Thyroid gland (tissue), 4 donors: ENCODE results near the gene PCBP4. TPM values are rescaled to one million over a fixed set of nuclear protein-coding genes. Genes with fewer than 3 reads are reported as not detected.

Experiments used
- DNase-seq, 2 donors: peaks; one replicate each; pipeline ENCODE4 v3.0.0-alpha.2; 2019
- H3K27ac ChIP-seq, 3 donors: fragments of 200-600 bp; sonication (generic); 1 replicate in 2 of 3; 2 replicates in 1 of 3; pipeline ENCODE4 v1.5.1; 2016 to 2019; ENCODE audit warnings: mild to moderate bottlenecking in 1 of 3, moderate library complexity in 1 of 3
- H3K27me3 ChIP-seq: fragments of 200-600 bp; sonication (generic); one replicate; pipeline ENCODE4 v1.5.1; 2019
- H3K36me3 ChIP-seq, 2 donors: fragments of 200-600 bp; sonication (generic); one replicate each; pipeline ENCODE4 v1.5.1; 2016 to 2019
- H3K4me1 ChIP-seq, 2 donors: fragments of 200-600 bp; sonication (generic); one replicate each; pipeline ENCODE4 v1.5.1; 2017 to 2019
- H3K4me3 ChIP-seq, 3 donors: fragments of 200-600 bp; sonication (generic); replicated peaks in 1 of 3; 1 replicate in 2 of 3; 2 replicates in 1 of 3; pipeline ENCODE4 v1.5.1; 2016; ENCODE audit warnings: mild to moderate bottlenecking in 1 of 3
- H3K9me3 ChIP-seq: fragments of 200-600 bp; sonication (generic); one replicate; pipeline ENCODE4 v1.5.1; 2017
- POLR2A ChIP-seq, 2 donors: fragments of 450-650 bp; IDR thresholded peaks; one replicate each; pipeline ENCODE4 v1.6.1; 2017; ENCODE audit warnings: antibody characterized with exemption in 2 of 2, mild to moderate bottlenecking in 2 of 2, moderate library complexity in 1 of 2
- WGBS, 2 donors: methylation state at CpG; one replicate each; pipeline ENCODE4 v1.1.5; 2017; 5-methylcytosine and 5-hydroxymethylcytosine counted together
- intact Hi-C: fragments of 100-400 bp; cut with DNase I; formaldehyde crosslinking; loops from one replicate; pipeline ENCODE4 v1.15.1; 2023
- total RNA-seq, 4 donors: library from RNA; depleted of rRNA; stranded (reverse); fragments of >200 nt; gene quantifications; one replicate each; pipeline ENCODE4 v1.2.3, GENCODE V29; 2016
- TF ChIP-seq, protein P1 (sequence below), 6 experiments: fragments of 200-600 bp in 3 of 6; fragments of 450-650 bp in 3 of 6; sonication (generic) in 3 of 6; IDR thresholded peaks; one replicate each; pipeline ENCODE4 v1.5.1; 2016 to 2019; ENCODE audit warnings: antibody characterized with exemption in 6 of 6, mild to moderate bottlenecking in 2 of 6, inconsistent platforms in 1 of 6, moderate library complexity in 1 of 6

Gene PCBP4
- 10 to 100 TPM; 22.2 to 66.2 (median 41.1) TPM for total RNA-seq

GRCh38 chr3:51967384-51968169 lies at the start of gene PCBP4:
Gene PCBP4, minus strand, starts transcription at chr3:51967454. Its CDS starts 6,214 bp downstream, at chr3:51961240.
- DNase-seq = peak; percentile 75 to 77
- Histone ChIP-seq H3K36me3 (no peaks in the 10 kb centered on the region), H3K4me3 (peak within 1 kb of the TSS; percentile 61 to 95 (median 73)), H3K27me3 (no peaks in the 10 kb centered on the region), H3K4me1 (peaks cover 10 to 12% of the 10 kb centered on the region in 2 donors), H3K9me3 (no peaks in the 10 kb centered on the region), H3K27ac (peak within 1 kb of the TSS; percentile 78 to 83 (median 82))
- intact Hi-C loops = no loop called here
- 2 to 4% methylated on average over 8 of the region's 90 CpGs for WGBS, 2 donors
- TF ChIP-seq POLR2A (IDR thresholded peaks at IDR 0.05) = peak in 1 of 2 donors; percentile 75
- TF ChIP-seq, protein P1, sequence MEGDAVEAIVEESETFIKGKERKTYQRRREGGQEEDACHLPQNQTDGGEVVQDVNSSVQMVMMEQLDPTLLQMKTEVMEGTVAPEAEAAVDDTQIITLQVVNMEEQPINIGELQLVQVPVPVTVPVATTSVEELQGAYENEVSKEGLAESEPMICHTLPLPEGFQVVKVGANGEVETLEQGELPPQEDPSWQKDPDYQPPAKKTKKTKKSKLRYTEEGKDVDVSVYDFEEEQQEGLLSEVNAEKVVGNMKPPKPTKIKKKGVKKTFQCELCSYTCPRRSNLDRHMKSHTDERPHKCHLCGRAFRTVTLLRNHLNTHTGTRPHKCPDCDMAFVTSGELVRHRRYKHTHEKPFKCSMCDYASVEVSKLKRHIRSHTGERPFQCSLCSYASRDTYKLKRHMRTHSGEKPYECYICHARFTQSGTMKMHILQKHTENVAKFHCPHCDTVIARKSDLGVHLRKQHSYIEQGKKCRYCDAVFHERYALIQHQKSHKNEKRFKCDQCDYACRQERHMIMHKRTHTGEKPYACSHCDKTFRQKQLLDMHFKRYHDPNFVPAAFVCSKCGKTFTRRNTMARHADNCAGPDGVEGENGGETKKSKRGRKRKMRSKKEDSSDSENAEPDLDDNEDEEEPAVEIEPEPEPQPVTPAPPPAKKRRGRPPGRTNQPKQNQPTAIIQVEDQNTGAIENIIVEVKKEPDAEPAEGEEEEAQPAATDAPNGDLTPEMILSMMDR (IDR thresholded peaks at IDR 0.05) = no peak

DNA sequence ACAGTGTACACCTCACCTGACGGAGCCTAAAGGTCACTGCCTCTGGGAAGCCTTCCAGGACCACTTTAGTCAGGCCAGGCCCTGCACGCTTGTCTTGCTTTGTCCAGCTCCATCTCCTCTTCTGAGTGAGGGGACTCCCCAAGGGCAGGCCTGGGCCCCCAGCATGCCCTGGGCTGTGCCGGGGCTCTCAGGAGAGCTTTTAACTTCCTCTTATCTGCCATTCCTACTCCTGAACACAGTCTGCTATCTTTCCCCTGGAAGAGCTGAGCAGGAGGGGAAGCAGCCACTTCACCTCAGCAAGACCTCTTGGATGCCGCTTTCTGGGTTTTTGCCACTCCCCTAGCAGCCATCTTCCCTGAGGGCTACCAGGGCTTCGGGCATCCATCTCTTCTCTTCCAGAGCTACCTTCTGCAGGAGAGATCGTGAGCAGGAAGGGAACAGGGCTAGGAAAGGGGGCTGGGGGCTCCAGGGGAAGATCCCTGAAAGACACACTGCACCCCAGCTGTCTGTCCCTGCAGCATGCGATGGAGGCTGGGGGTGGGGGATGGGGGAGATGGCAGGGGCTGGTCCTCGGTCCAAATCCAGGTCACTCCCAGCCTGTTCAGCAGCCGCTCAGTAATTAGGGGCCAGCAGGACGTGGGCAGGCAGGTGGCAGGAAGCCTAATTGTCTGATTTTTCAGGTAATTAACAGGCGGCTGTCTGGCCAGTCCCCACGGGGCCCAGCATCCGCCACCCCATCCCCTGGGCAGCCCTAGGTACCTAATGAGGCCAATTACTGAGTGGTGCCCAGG lies 48.4 kb upstream of the PCBP4 start:
- no peaks in the 10 kb centered on the region for H3K36me3 ChIP-seq
- no peaks in the 10 kb centered on the region for H3K9me3 ChIP-seq
- no peak for TF ChIP-seq POLR2A (IDR thresholded peaks at IDR 0.05)
- TF ChIP-seq, protein P1 (IDR thresholded peaks at IDR 0.05) = no peak
- intact Hi-C loops = no loop called here
- H3K4me1 ChIP-seq = peaks cover 0 to under 1% of the 10 kb centered on the region in 2 donors
- no peak for DNase-seq
- H3K27ac ChIP-seq = no peak overlapping the region
- no peaks in the 10 kb centered on the region for H3K27me3 ChIP-seq
- H3K4me3 ChIP-seq = no peak overlapping the region
- 87 to 93% methylated on average over 12 to 13 of the region's 13 CpGs for WGBS, 2 donors

- DNase-seq = no peak
- Histone ChIP-seq H3K4me3 (no peak overlapping the region), H3K9me3 (no peaks in the 10 kb centered on the region), H3K27ac (no peak overlapping the region), H3K27me3 (no peaks in the 10 kb centered on the region), H3K36me3 (no peaks in the 10 kb centered on the region), H3K4me1 (no peaks in the 10 kb centered on the region)
- intact Hi-C loops = no loop called here
- WGBS, 2 donors = 80 to 100% methylated on average over 3 to 8 of the region's 8 CpGs
- no peak for TF ChIP-seq POLR2A (IDR thresholded peaks at IDR 0.05)
- TF ChIP-seq, protein P1 (IDR thresholded peaks at IDR 0.05) = no peak
These were observed 47.4 kb upstream of the PCBP4 start for GRCh38 chr3:52014613-52015012.

- H3K4me1 ChIP-seq = no peaks in the 10 kb centered on the region
- no peaks in the 10 kb centered on the region for H3K27me3 ChIP-seq
- H3K9me3 ChIP-seq = no peaks in the 10 kb centered on the region
- DNase-seq = no peak
- no peaks in the 10 kb centered on the region for H3K36me3 ChIP-seq
- no peak overlapping the region for H3K27ac ChIP-seq
- intact Hi-C loops = no loop called here
- TF ChIP-seq, protein P1 (IDR thresholded peaks at IDR 0.05) = no peak
- no peak for TF ChIP-seq POLR2A (IDR thresholded peaks at IDR 0.05)
- WGBS, 2 donors = 75 to 77% methylated on average over 6 of the region's 6 CpGs
- no peak overlapping the region for H3K4me3 ChIP-seq
These were observed 46.7 kb upstream of the PCBP4 start for GRCh38 chr3:52013802-52014598.
